ENCODE data around the gene CCL20.
"Not testable (repeated sequence)": the region's sequence is repeated elsewhere in the genome, so short reads cannot be mapped to it uniquely, and the experiment has no call there.

The CCL20 gene

GRCh38 chr2:227813562-227814353 lies at the start of gene CCL20:
TSS of gene CCL20 (plus strand) at chr2:227813842. CDS start at chr2:227813912, 70 bp downstream.
- DNase-seq (ENCODE audit: low read depth), result no peak

GRCh38 chr2:227765788-227766372 lies 47.8 kb upstream of the CCL20 start:
- DNase-seq (ENCODE audit: low read depth), result no peak

GRCh38 chr2:227766373-227766883 lies 47.2 kb upstream of the CCL20 start:
- peak; percentile 14 for DNase-seq (ENCODE audit: low read depth)

- no peak for DNase-seq (ENCODE audit: low read depth)
Observed at GRCh38 chr2:227767830-227768229, 45.8 kb upstream of the CCL20 start.

- DNase-seq (ENCODE audit: low read depth), result no peak
Observed at GRCh38 chr2:227772197-227772661, 41.4 kb upstream of the CCL20 start.

GRCh38 chr2:227772932-227773331 lies 40.7 kb upstream of the CCL20 start:
- DNase-seq (ENCODE audit: low read depth), result no peak

- no peak for DNase-seq (ENCODE audit: low read depth)
Observed at GRCh38 chr2:227774011-227774624, 39.5 kb upstream of the CCL20 start.

GRCh38 chr2:227774895-227775842 lies 38.5 kb upstream of the CCL20 start:
- no peak for DNase-seq (ENCODE audit: low read depth)

- no peak for DNase-seq (ENCODE audit: low read depth)
Observed at GRCh38 chr2:227780981-227781615, 32.5 kb upstream of the CCL20 start.

GRCh38 chr2:227781841-227782240 lies 31.8 kb upstream of the CCL20 start:
- no peak for DNase-seq (ENCODE audit: low read depth)

- no peak for DNase-seq (ENCODE audit: low read depth)
Observed at GRCh38 chr2:227782804-227783203, 30.8 kb upstream of the CCL20 start.

- no peak for DNase-seq (ENCODE audit: low read depth)
Observed at GRCh38 chr2:227783404-227784138, 30.1 kb upstream of the CCL20 start.

GRCh38 chr2:227785293-227785692 lies 28.3 kb upstream of the CCL20 start:
- no peak for DNase-seq (ENCODE audit: low read depth)

- DNase-seq (ENCODE audit: low read depth), result no peak
Observed at GRCh38 chr2:227788561-227789018, 25.1 kb upstream of the CCL20 start.

GRCh38 chr2:227789803-227790202 lies 23.8 kb upstream of the CCL20 start:
- DNase-seq (ENCODE audit: low read depth), result no peak

- no peak for DNase-seq (ENCODE audit: low read depth)
Observed at GRCh38 chr2:227793148-227793712, 20.4 kb upstream of the CCL20 start.

GRCh38 chr2:227796045-227796711 lies 17.5 kb upstream of the CCL20 start:
- DNase-seq (ENCODE audit: low read depth), result no peak

GRCh38 chr2:227796768-227797167 lies 16.9 kb upstream of the CCL20 start:
- DNase-seq (ENCODE audit: low read depth), result not testable (repeated sequence)

GRCh38 chr2:227799202-227799601 lies 14.4 kb upstream of the CCL20 start:
- no peak for DNase-seq (ENCODE audit: low read depth)

Measured in stimulated activated CD8-positive, alpha-beta memory T cell treated with anti-CD3 and anti-CD28 coated beads, Interleukin-15, amount 100 ng/mL, for 1 hour (primary cell).